Colonic mucosa (tissue), 4 donors: ENCODE measurements around the gene ZNF385C. TPM values are rescaled to one million over a fixed set of nuclear protein-coding genes. Genes with fewer than 3 reads are reported as not detected.
A peak's percentile ranks its signal among the peaks of the same experiment; 100 is the strongest.

Experiments
- DNase-seq: peaks from one replicate; pipeline ENCODE4 v3.0.0-alpha.2; 2020
- H3K27ac ChIP-seq: fragments of 200-600 bp; one replicate; pipeline ENCODE4 v1.8.0; 2021
- H3K27me3 ChIP-seq: fragments of 200-600 bp; one replicate; pipeline ENCODE4 v1.8.0; 2021
- H3K36me3 ChIP-seq: fragments of 200-600 bp; one replicate; pipeline ENCODE4 v1.8.0; 2021
- H3K4me1 ChIP-seq: fragments of 200-600 bp; one replicate; pipeline ENCODE4 v1.8.0; 2021; ENCODE audit warnings: mild to moderate bottlenecking
- H3K4me3 ChIP-seq: fragments of 200-600 bp; one replicate; pipeline ENCODE4 v1.8.0; 2021
- H3K9ac ChIP-seq, 2 donors: one replicate each; pipeline ENCODE4 v1.7.0; 2013; ENCODE audit warnings: control low read depth in 2 of 2, low read depth in 2 of 2, low read length in 2 of 2
- H3K9me3 ChIP-seq: fragments of 200-600 bp; one replicate; pipeline ENCODE4 v1.8.0; 2021
- CTCF ChIP-seq: fragments of 200-600 bp; IDR thresholded peaks from one replicate; pipeline ENCODE4 v1.8.0; 2022; ENCODE audit warnings: antibody characterized with exemption, mild to moderate bottlenecking
- intact Hi-C: fragments of 100-400 bp; cut with DNase I; formaldehyde crosslinking; loops from one replicate; pipeline ENCODE4 v1.14.1; 2022
- total RNA-seq, 2 donors: library from RNA; stranded (reverse); fragmentation: NEBNext Ultra II Directional in 1 of 2; extraction: Animal tissue kit (Norgen Biotek cat#: 25700) in 1 of 2; gene quantifications; one replicate each; pipeline ENCODE4 v1.2.1, GENCODE V29; 2021
- donor health status: healthy.
- donor health status: DM: no; HTN: no; CAD: no.
- donor health status: DM: no; HTN: no; CAD: no.

ZNF385C gene
- total RNA-seq, 2 donors from 2014 or later: 0.20 to 0.32 TPM

GRCh38 chr17:42132941-42133340 lies 34.7 kb upstream of the ZNF385C start:
- no peaks in the 10 kb centered on the region for H3K27me3 ChIP-seq
- H3K27ac ChIP-seq: peak overlapping the region; percentile 78
- peaks cover 16% of the 10 kb centered on the region for H3K36me3 ChIP-seq
- no peak overlapping the region for H3K4me3 ChIP-seq
- peak overlapping the region in 1 of 2 donors; percentile 72 for H3K9ac ChIP-seq
- no peak for TF ChIP-seq CTCF
- H3K9me3 ChIP-seq: no peaks in the 10 kb centered on the region
- peak; percentile 77 for DNase-seq
- peaks cover 43% of the 10 kb centered on the region for H3K4me1 ChIP-seq
- intact Hi-C loops: no loop called here

DNA sequence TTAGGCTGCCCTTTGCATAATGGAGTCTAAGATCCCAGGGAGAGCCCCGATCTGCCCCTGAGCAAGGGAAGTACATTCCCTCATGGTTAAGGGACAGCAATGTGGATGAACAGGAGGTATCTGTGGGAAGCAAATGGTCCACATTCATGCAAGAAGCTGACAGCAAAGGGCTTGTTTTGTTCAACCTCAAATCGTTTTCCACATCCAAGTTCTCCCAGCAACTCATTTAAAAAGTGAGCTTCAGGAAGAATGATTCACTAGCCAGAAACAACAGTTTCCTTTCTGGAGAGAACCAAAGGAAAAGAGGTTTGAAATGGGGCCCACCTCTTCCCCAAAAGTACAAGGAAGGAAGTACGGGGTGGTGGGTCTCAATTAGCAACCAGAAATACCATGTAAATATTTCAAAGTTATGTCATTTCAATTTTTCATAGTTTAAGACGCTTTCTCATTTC lies 33.7 kb upstream of the ZNF385C start:
- Histone ChIP-seq H3K4me1 (peaks cover 38% of the 10 kb centered on the region), H3K4me3 (no peak overlapping the region), H3K9me3 (no peaks in the 10 kb centered on the region), H3K27ac (peak overlapping the region; percentile 78), H3K9ac (peak overlapping the region in 1 of 2 donors; percentile 8), H3K27me3 (no peaks in the 10 kb centered on the region), H3K36me3 (peaks cover 16% of the 10 kb centered on the region)
- no peak for DNase-seq
- intact Hi-C loops: no loop called here
- no peak for TF ChIP-seq CTCF

GRCh38 chr17:42131232-42131631 lies 33.0 kb upstream of the ZNF385C start:
- TF ChIP-seq CTCF: no peak
- H3K27ac ChIP-seq: no peak overlapping the region
- H3K36me3 ChIP-seq: peaks cover 16% of the 10 kb centered on the region
- peaks cover 33% of the 10 kb centered on the region for H3K4me1 ChIP-seq
- H3K27me3 ChIP-seq: no peaks in the 10 kb centered on the region
- H3K4me3 ChIP-seq: no peak overlapping the region
- peak overlapping the region in 1 of 2 donors; percentile 8 for H3K9ac ChIP-seq
- intact Hi-C loops: no loop called here
- H3K9me3 ChIP-seq: no peaks in the 10 kb centered on the region
- DNase-seq: no peak

DNA sequence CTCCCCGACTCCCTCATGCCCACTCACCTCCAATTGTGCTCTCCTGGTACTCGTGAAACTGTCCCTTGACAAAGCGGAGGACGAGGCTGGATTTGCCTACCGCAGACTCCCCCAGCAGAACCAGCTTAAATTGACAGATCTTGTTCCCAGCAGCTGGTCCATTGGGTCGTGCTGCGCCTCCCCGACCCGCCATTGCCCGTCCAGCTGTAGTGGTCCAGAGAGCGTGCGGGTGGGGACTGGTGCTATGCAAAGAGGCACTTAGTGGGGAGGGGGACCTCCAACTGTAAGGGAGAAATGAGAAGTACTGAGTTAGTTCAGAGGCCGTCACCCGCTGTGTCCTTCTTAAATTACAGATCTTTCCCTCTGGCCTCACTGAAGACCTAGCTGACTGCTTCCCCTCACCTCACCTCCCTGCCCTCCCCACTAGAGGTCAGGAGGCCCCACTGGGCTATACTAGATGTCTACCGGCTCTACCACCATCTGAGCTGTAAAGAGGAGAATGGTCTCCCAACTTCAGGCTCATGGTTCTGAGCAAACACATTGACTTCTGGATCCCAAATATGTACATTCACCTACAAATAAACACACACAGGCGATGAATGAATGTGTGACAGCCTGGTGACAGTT lies 32.1 kb upstream of the ZNF385C start:
- H3K9me3 ChIP-seq: no peaks in the 10 kb centered on the region
- intact Hi-C loops: no loop called here
- no peak overlapping the region for H3K27ac ChIP-seq
- no peak for DNase-seq
- peaks cover 16% of the 10 kb centered on the region for H3K36me3 ChIP-seq
- peaks cover 31% of the 10 kb centered on the region for H3K4me1 ChIP-seq
- no peaks in the 10 kb centered on the region for H3K27me3 ChIP-seq
- no peak for TF ChIP-seq CTCF
- H3K9ac ChIP-seq: peak overlapping the region in 1 of 2 donors; percentile 56
- H3K4me3 ChIP-seq: no peak overlapping the region

- intact Hi-C loops: no loop called here
- Histone ChIP-seq H3K9ac (no peak overlapping the region), H3K27ac (no peak overlapping the region), H3K4me3 (no peak overlapping the region), H3K4me1 (peaks cover 22% of the 10 kb centered on the region), H3K36me3 (peaks cover 16% of the 10 kb centered on the region), H3K9me3 (no peaks in the 10 kb centered on the region), H3K27me3 (no peaks in the 10 kb centered on the region)
- DNase-seq: no peak
- no peak for TF ChIP-seq CTCF
Measured at GRCh38 chr17:42129109-42129837, 31.0 kb upstream of the ZNF385C start.
